Measurements from ENCODE around the gene TEFM. TPM values are rescaled to one million over a fixed set of nuclear protein-coding genes. Genes with fewer than 3 reads are reported as not detected.
"Not testable (repeated sequence)": the region's sequence is repeated elsewhere in the genome, so short reads cannot be mapped to it uniquely, and the experiment has no call there.

The TEFM gene
- total RNA-seq, 1 experiment from 2014 or later = 11.7 TPM

DNA sequence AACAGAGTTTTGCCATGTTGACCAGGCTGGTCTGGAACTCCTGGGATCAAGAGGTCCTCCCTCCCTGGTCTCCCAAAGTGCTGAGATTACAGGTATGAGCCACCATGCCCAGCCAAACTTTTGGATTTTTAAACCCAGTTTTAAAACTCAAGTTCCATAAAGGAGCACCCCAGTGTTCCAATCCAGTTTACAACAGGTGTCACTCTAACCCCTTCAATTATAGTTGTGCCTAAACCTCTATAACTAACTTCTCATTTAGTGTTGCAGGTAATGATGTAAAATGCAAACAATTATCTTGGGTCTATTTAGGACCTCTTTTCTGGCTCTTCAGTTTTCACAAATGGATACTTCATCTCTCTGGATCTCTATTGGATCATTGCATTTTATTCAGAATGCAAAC is 7.9 kb upstream of the TEFM start:
- Histone ChIP-seq H2BK20ac (ENCODE audit: low read depth, low read length, poor library complexity, severe bottlenecking) (no peak overlapping the region), H3K4me2 (ENCODE audit: insufficient read depth, insufficient read length, low read length) (no peak overlapping the region), H4K20me1 (ENCODE audit: control insufficient read depth, insufficient read depth, insufficient read length) (no peaks in the 10 kb centered on the region), H3K9ac (ENCODE audit: extremely low read depth, insufficient read length, low read length) (no peak overlapping the region), H3K9me3 (ENCODE audit: control insufficient read depth, low read depth, low read length) (no peaks in the 10 kb centered on the region), H3T11ph (ENCODE audit: low read length) (no peak overlapping the region), H3K56ac (ENCODE audit: insufficient read length, low read depth, low read length) (no peak overlapping the region), H2BK5ac (ENCODE audit: insufficient read length, low read length) (no peak overlapping the region), H4K5ac (ENCODE audit: insufficient read length, low read depth, low read length) (no peak overlapping the region), H3K4ac (ENCODE audit: low read depth, low read length) (no peak overlapping the region), H2BK120ac (ENCODE audit: low read depth, low read length, poor library complexity, severe bottlenecking) (no peak overlapping the region), H3K14ac (ENCODE audit: insufficient read depth, low read length) (no peak overlapping the region), H3K27me3 (ENCODE audit: insufficient read depth, low read length) (no peaks in the 10 kb centered on the region), H2BK15ac (ENCODE audit: low read depth, low read length) (no peak overlapping the region), H2AFZ (ENCODE audit: low read length) (no peak overlapping the region), H3K27ac (ENCODE audit: insufficient read length, low read depth, low read length) (no peak overlapping the region), H2BK12ac (ENCODE audit: insufficient read length, low read depth, low read length) (no peak overlapping the region), H3K79me1 (ENCODE audit: insufficient read depth, low read depth, low read length, poor library complexity, severe bottlenecking) (no peaks in the 10 kb centered on the region), H2AK5ac (ENCODE audit: insufficient read length, low read length) (no peak overlapping the region), H3K23ac (ENCODE audit: insufficient read length, low read depth, low read length) (no peak overlapping the region), H4K8ac (replicated peaks; ENCODE audit: insufficient read length, low read depth, low read length) (no peak overlapping the region), H3K18ac (ENCODE audit: insufficient read length, low read depth, low read length) (no peak overlapping the region), H4K91ac (ENCODE audit: insufficient read length, low read depth, low read length) (no peak overlapping the region), H3K23me2 (ENCODE audit: insufficient read length, low read depth, low read length, poor library complexity, severe bottlenecking) (no peaks in the 10 kb centered on the region), H3K79me2 (ENCODE audit: insufficient read depth, low read length) (no peaks in the 10 kb centered on the region), H3K4me1 (ENCODE audit: insufficient read depth, low read length) (no peaks in the 10 kb centered on the region)
- Mint-ChIP-seq H3K4me1 (no peaks in the 10 kb centered on the region), H3K4me3 (no peak overlapping the region), H3K9me3 (no peaks in the 10 kb centered on the region), H3K27ac (no peak overlapping the region), H3K36me3 (ENCODE audit: insufficient read depth in 1 of 3, low read depth in 3 of 3) (no peaks in the 10 kb centered on the region), H3K27me3 (ENCODE audit: low read depth) (peaks cover 16% of the 10 kb centered on the region)
- TF ChIP-seq, protein P1, sequence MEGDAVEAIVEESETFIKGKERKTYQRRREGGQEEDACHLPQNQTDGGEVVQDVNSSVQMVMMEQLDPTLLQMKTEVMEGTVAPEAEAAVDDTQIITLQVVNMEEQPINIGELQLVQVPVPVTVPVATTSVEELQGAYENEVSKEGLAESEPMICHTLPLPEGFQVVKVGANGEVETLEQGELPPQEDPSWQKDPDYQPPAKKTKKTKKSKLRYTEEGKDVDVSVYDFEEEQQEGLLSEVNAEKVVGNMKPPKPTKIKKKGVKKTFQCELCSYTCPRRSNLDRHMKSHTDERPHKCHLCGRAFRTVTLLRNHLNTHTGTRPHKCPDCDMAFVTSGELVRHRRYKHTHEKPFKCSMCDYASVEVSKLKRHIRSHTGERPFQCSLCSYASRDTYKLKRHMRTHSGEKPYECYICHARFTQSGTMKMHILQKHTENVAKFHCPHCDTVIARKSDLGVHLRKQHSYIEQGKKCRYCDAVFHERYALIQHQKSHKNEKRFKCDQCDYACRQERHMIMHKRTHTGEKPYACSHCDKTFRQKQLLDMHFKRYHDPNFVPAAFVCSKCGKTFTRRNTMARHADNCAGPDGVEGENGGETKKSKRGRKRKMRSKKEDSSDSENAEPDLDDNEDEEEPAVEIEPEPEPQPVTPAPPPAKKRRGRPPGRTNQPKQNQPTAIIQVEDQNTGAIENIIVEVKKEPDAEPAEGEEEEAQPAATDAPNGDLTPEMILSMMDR (conservative IDR thresholded peaks at IDR 0.05) = no peak
- no peak for DNase-seq

DNA sequence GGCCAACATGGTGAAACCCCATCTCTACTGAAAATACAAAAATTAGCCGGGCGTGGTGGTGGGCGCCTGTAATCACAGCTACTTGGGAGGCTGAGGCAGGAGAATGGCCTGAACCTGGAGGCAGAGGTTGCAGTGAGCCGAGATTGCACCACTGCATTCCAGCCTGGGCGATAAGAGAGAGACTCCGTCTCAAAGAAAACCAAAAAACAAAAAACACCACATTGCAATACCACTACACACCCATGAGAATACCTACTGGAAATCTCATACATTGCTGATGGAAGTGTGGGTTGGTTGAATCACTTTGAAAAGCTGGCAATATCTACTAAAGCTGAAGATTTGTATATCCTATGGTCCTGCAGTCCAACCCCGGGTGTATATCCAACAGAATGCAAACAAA is 4.1 kb upstream of the TEFM start:
- not testable (repeated sequence) for H3K23ac ChIP-seq (ENCODE audit: insufficient read length, low read depth, low read length); H2AFZ ChIP-seq (ENCODE audit: low read length); H2BK120ac ChIP-seq (ENCODE audit: low read depth, low read length, poor library complexity, severe bottlenecking); H3K4me2 ChIP-seq (ENCODE audit: insufficient read depth, insufficient read length, low read length); H4K5ac ChIP-seq (ENCODE audit: insufficient read length, low read depth, low read length); H3K4me3 Mint-ChIP-seq; H3K79me1 ChIP-seq (ENCODE audit: insufficient read depth, low read depth, low read length, poor library complexity, severe bottlenecking); H3K27me3 Mint-ChIP-seq (ENCODE audit: low read depth); H3K9me3 ChIP-seq (ENCODE audit: control insufficient read depth, low read depth, low read length); H3T11ph ChIP-seq (ENCODE audit: low read length); H2BK20ac ChIP-seq (ENCODE audit: low read depth, low read length, poor library complexity, severe bottlenecking); H2BK15ac ChIP-seq (ENCODE audit: low read depth, low read length); H3K36me3 Mint-ChIP-seq (ENCODE audit: insufficient read depth in 1 of 3, low read depth in 3 of 3); H3K79me2 ChIP-seq (ENCODE audit: insufficient read depth, low read length); H3K56ac ChIP-seq (ENCODE audit: insufficient read length, low read depth, low read length); H3K27ac Mint-ChIP-seq; H4K91ac ChIP-seq (ENCODE audit: insufficient read length, low read depth, low read length); H3K23me2 ChIP-seq (ENCODE audit: insufficient read length, low read depth, low read length, poor library complexity, severe bottlenecking); H3K27ac ChIP-seq (ENCODE audit: insufficient read length, low read depth, low read length); H2BK5ac ChIP-seq (ENCODE audit: insufficient read length, low read length); H3K9ac ChIP-seq (ENCODE audit: extremely low read depth, insufficient read length, low read length); H3K14ac ChIP-seq (ENCODE audit: insufficient read depth, low read length); H3K4ac ChIP-seq (ENCODE audit: low read depth, low read length); H2BK12ac ChIP-seq (ENCODE audit: insufficient read length, low read depth, low read length); H3K27me3 ChIP-seq (ENCODE audit: insufficient read depth, low read length); H4K20me1 ChIP-seq (ENCODE audit: control insufficient read depth, insufficient read depth, insufficient read length); DNase-seq; H3K18ac ChIP-seq (ENCODE audit: insufficient read length, low read depth, low read length); H2AK5ac ChIP-seq (ENCODE audit: insufficient read length, low read length); H3K9me3 Mint-ChIP-seq; H4K8ac ChIP-seq (replicated peaks; ENCODE audit: insufficient read length, low read depth, low read length); H3K4me1 ChIP-seq (ENCODE audit: insufficient read depth, low read length)
- no CpG with 5 or more reads among the region's 7 CpGs for WGBS (ENCODE audit: extremely low coverage, insufficient read length, low lambda C conversion rate)
- peaks cover 10 to 12% of the 10 kb centered on the region in 2 experiments for H3K4me1 Mint-ChIP-seq

All from H9 (cell line).